Muscle of back (tissue), 11 donors: ENCODE measurements around the gene CDC14A. TPM values are rescaled to one million over a fixed set of nuclear protein-coding genes. Genes with fewer than 3 reads are reported as not detected.
"Not testable (repeated sequence)": the region's sequence is repeated elsewhere in the genome, so short reads cannot be mapped to it uniquely, and the experiment has no call there.

Experiments
- DNase-seq, 3 donors: peaks; one replicate each; pipeline versions ENCODE4 v3.0.0 to v3.0.0-alpha.2; 2013
- polyA plus RNA-seq, 10 donors: library from polyadenylated mRNA; unstranded; fragments of 120-200 nt; gene quantifications; one replicate each; pipeline ENCODE4 v1.2.1, GENCODE V29; 2013; ENCODE audit not compliant: insufficient read length in 10 of 10

Gene CDC14A
- polyA plus RNA-seq, 10 donors: 3.9 to 7.7 (median 5.6) TPM

- no peak for DNase-seq
Observed at GRCh38 chr1:100361511-100362089, 9.3 kb downstream of the CDC14A start.

GRCh38 chr1:100362821-100363466 lies 10.6 kb downstream of the CDC14A start:
- DNase-seq: no peak

GRCh38 chr1:100363831-100364230 lies 11.5 kb downstream of the CDC14A start:
- DNase-seq: no peak

- DNase-seq: no peak
Observed at GRCh38 chr1:100364697-100365096, 12.4 kb downstream of the CDC14A start.

GRCh38 chr1:100366209-100366525 lies 13.9 kb downstream of the CDC14A start:
- DNase-seq: no peak

GRCh38 chr1:100369339-100369738 lies 17.0 kb downstream of the CDC14A start:
- DNase-seq: not testable (repeated sequence)

- not testable (repeated sequence) for DNase-seq
Observed at GRCh38 chr1:100373953-100374352, 21.6 kb downstream of the CDC14A start.

GRCh38 chr1:100376890-100377289 lies 24.6 kb downstream of the CDC14A start:
- not testable (repeated sequence) for DNase-seq

GRCh38 chr1:100377590-100378361 lies 25.5 kb downstream of the CDC14A start:
- DNase-seq: no peak

- DNase-seq: no peak
Observed at GRCh38 chr1:100378956-100379355, 26.6 kb downstream of the CDC14A start.

- no peak for DNase-seq
Observed at GRCh38 chr1:100380635-100381034, 28.3 kb downstream of the CDC14A start.

GRCh38 chr1:100382657-100383056 lies 30.4 kb downstream of the CDC14A start:
- no peak for DNase-seq

- no peak for DNase-seq
Observed at GRCh38 chr1:100383743-100384405, 31.6 kb downstream of the CDC14A start.

- DNase-seq: peak; percentile 40 to 79 (median 66)
Observed at GRCh38 chr1:100387209-100387608, 34.9 kb downstream of the CDC14A start.

GRCh38 chr1:100387657-100388350 lies 35.5 kb downstream of the CDC14A start:
- peak; percentile 13 to 51 (median 18) for DNase-seq

GRCh38 chr1:100390531-100390930 lies 38.2 kb downstream of the CDC14A start:
- no peak for DNase-seq

GRCh38 chr1:100391675-100392074 lies 39.4 kb downstream of the CDC14A start:
- DNase-seq: no peak

- no peak for DNase-seq
Observed at GRCh38 chr1:100392756-100393155, 40.5 kb downstream of the CDC14A start.

- no peak for DNase-seq
Observed at GRCh38 chr1:100394285-100394684, 42.0 kb downstream of the CDC14A start.

GRCh38 chr1:100395913-100396312 lies 43.6 kb downstream of the CDC14A start:
- no peak for DNase-seq

GRCh38 chr1:100396651-100397050 lies 44.3 kb downstream of the CDC14A start:
- DNase-seq: no peak

GRCh38 chr1:100397681-100398080 lies 45.4 kb downstream of the CDC14A start:
- no peak for DNase-seq
